B cell (primary cell): ENCODE results near the gene PLAGL2. TPM values are rescaled to one million over a fixed set of nuclear protein-coding genes. Genes with fewer than 3 reads are reported as not detected.

ENCODE experiments used
- ATAC-seq: fragments of 200-7000 bp; cut with Tn5 transposase; one replicate; pipeline ENCODE4 v1.10.0; 2021; ENCODE audit warnings: low read depth, mild to moderate bottlenecking, moderate number of reproducible peaks, moderate library complexity
- CTCF ChIA-PET: fragments of 350-600 bp; sonication (Branson Sonifier 250); formaldehyde crosslinking; loops from one replicate; lab custom pipeline; 2021; ENCODE audit warnings: antibody characterized with exemption, inconsistent platforms; lab: Charles Lee
- POLR2A ChIA-PET: fragments of 350-600 bp; sonication (Branson Sonifier 250); formaldehyde crosslinking; loops from one replicate; lab custom pipeline; 2021; ENCODE audit warnings: antibody characterized with exemption; lab: Charles Lee
- DNase-seq: peaks from one replicate; pipeline ENCODE4 v3.0.0; 2013
- H2AFZ ChIP-seq: 2 replicates; pipeline ENCODE4 v1.6.1; 2012; ENCODE audit warnings: mild to moderate bottlenecking, low read depth, low read length; ENCODE audit not compliant: insufficient read depth, poor library complexity, severe bottlenecking
- H3K27ac ChIP-seq, 2 donors: 1 replicate in 1 of 2; 2 replicates in 1 of 2; pipeline ENCODE4 v1.5.1; 2012 to 2013; ENCODE audit warnings: low read length in 2 of 2, mild to moderate bottlenecking in 2 of 2, moderate library complexity in 1 of 2
- H3K27me3 ChIP-seq, 4 experiments: fragments of 200-600 bp in 1 of 4; sonication (generic) in 1 of 4; replicated peaks in 1 of 4; 1 replicate in 2 of 4; 2 replicates in 2 of 4; pipeline versions ENCODE4 v1.6.1 to v1.7.0; 2013 to 2016; ENCODE audit warnings: low read length in 3 of 4, mild to moderate bottlenecking in 2 of 4, mixed read lengths in 1 of 4, moderate library complexity in 1 of 4; ENCODE audit not compliant: insufficient read depth in 4 of 4, control insufficient read depth in 3 of 4; ENCODE audit errors: control extremely low read depth in 1 of 4
- H3K36me3 ChIP-seq, 2 experiments: replicated peaks in 1 of 2; 1 replicate in 1 of 2; 2 replicates in 1 of 2; pipeline versions ENCODE4 v1.6.1 to v1.7.1; 2013; ENCODE audit warnings: low read length in 1 of 2; ENCODE audit not compliant: insufficient read depth in 2 of 2, control insufficient read depth in 1 of 2; ENCODE audit errors: control extremely low read depth in 1 of 2, extremely low read depth in 1 of 2
- H3K4me1 ChIP-seq, 2 donors: fragments of 200-600 bp in 1 of 2; sonication (generic) in 1 of 2; 1 replicate in 1 of 2; 2 replicates in 1 of 2; pipeline versions ENCODE4 v1.5.1 to v1.6.1; 2013 to 2017; ENCODE audit warnings: low read length in 2 of 2; ENCODE audit not compliant: control insufficient read depth in 2 of 2, insufficient read depth in 2 of 2
- H3K4me2 ChIP-seq: replicated peaks from 2 replicates; pipeline ENCODE3; 2012; ENCODE audit warnings: mild to moderate bottlenecking, low read depth, low read length; ENCODE audit not compliant: poor library complexity, severe bottlenecking
- H3K4me3 ChIP-seq, 5 experiments: fragments of 200-600 bp in 1 of 5; sonication (generic) in 1 of 5; 1 replicate in 3 of 5; 2 replicates in 2 of 5; pipeline versions ENCODE4 v1.5.1 to v1.7.0; 2011 to 2016; ENCODE audit warnings: low read length in 4 of 5, mild to moderate bottlenecking in 4 of 5, low read depth in 2 of 5, control low read depth in 1 of 5, moderate library complexity in 1 of 5; ENCODE audit not compliant: insufficient read depth in 1 of 5; ENCODE audit errors: control extremely low read depth in 1 of 5, extremely low read depth in 1 of 5
- H3K79me2 ChIP-seq: fragments of 200-600 bp; sonication (generic); one replicate; pipeline ENCODE4 v1.6.0; 2016; ENCODE audit warnings: low read length; ENCODE audit not compliant: control insufficient read depth, insufficient read depth
- H3K9ac ChIP-seq: fragments of 200-600 bp; sonication (generic); 2 replicates; pipeline ENCODE4 v1.6.1; 2017; ENCODE audit warnings: mild to moderate bottlenecking, low read length, moderate library complexity
- H3K9me3 ChIP-seq, 3 donors: one replicate each; pipeline versions ENCODE4 v1.6.1 to v1.7.1; 2013; ENCODE audit warnings: low read length in 2 of 3; ENCODE audit not compliant: control insufficient read depth in 2 of 3, insufficient read depth in 1 of 3; ENCODE audit errors: control extremely low read depth in 1 of 3
- H4K20me1 ChIP-seq: 2 replicates; pipeline ENCODE4 v1.6.0; 2012; ENCODE audit warnings: mild to moderate bottlenecking, low read length; ENCODE audit not compliant: insufficient read depth, control insufficient read depth, poor library complexity, severe bottlenecking
- H3K27ac Mint-ChIP-seq: one replicate; pipeline ENCODE4 v1.8.0; 2021; ENCODE audit warnings: mixed read lengths
- H3K27me3 Mint-ChIP-seq: one replicate; pipeline ENCODE4 v1.8.0; 2021; ENCODE audit warnings: mixed read lengths
- H3K4me1 Mint-ChIP-seq: one replicate; pipeline ENCODE4 v1.8.0; 2021; ENCODE audit warnings: mixed read lengths
- H3K4me3 Mint-ChIP-seq: one replicate; pipeline ENCODE4 v1.8.0; 2021; ENCODE audit warnings: mixed read lengths
- H3K9me3 Mint-ChIP-seq: one replicate; pipeline ENCODE4 v1.8.0; 2022; ENCODE audit warnings: mixed read lengths; ENCODE audit not compliant: insufficient read depth
- CTCF ChIP-seq: fragments of 200-600 bp; IDR thresholded peaks from one replicate; pipeline ENCODE4 v1.8.0; 2022; ENCODE audit warnings: antibody characterized with exemption, mild to moderate bottlenecking
- EZH2 ChIP-seq: IDR thresholded peaks from 2 replicates; pipeline ENCODE4 v1.6.1; 2012; ENCODE audit warnings: borderline replicate concordance, low read depth, mild to moderate bottlenecking, moderate library complexity, low read length; ENCODE audit not compliant: insufficient read depth, poor library complexity, severe bottlenecking
- WGBS: methylation state at CpG from one replicate; pipeline ENCODE4 v1.1.5; 2013; ENCODE audit warnings: missing lambda C conversion rate; ENCODE audit not compliant: insufficient coverage; 5-methylcytosine and 5-hydroxymethylcytosine counted together
- intact Hi-C: fragments of 100-400 bp; cut with micrococcal nuclease; formaldehyde crosslinking; loops from one replicate; pipeline ENCODE4 v1.10.0; 2022
- polyA plus RNA-seq: library from polyadenylated mRNA; depleted of rRNA; stranded (reverse); fragments of >200 nt; gene quantifications from 2 replicates; pipeline ENCODE4 v1.2.3, GENCODE V29; 2012
- total RNA-seq, 2 donors: library from RNA; stranded (reverse); fragments of 120-200 nt in 1 of 2; gene quantifications; 1 replicate in 1 of 2; 2 replicates in 1 of 2; pipeline versions ENCODE4 v1.2.3 to v1.2.4, GENCODE V29; 2013 to 2022

The PLAGL2 gene
- total and polyA plus RNA-seq, 2 donors (not counting 1 experiment from before 2014, with no cell fraction given) = 4.4 to 18.4 TPM

DNA sequence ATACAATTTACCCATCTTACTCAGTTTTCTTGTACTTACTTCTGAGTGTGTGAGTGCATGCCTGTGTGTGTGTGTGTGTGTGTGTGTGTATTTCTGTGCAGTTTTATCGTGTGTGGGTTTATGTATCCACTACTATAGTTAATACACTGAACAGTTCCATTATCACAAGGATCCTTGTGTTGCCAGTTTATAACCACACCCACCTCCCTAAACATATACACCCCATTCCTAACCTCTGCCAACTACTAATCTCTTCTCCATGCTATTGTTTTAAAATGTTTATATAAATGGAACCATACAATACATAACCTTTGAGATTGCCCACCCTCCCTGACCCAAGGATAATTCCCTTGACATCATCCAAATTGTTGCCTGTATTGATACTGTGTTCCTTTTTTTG lies 18.8 kb upstream of the PLAGL2 start:
- Histone ChIP-seq H3K9me3 (no peaks in the 10 kb centered on the region), H3K79me2 (no peaks in the 10 kb centered on the region), H4K20me1 (no peaks in the 10 kb centered on the region), H3K4me1 (no peaks in the 10 kb centered on the region), H3K27me3 (no peaks in the 10 kb centered on the region), H3K9ac (no peak overlapping the region), H2AFZ (no peak overlapping the region), H3K4me3 (no peak overlapping the region), H3K27ac (no peak overlapping the region), H3K36me3 (peaks cover 0 to 54% of the 10 kb centered on the region in 2 experiments), H3K4me2 (no peak overlapping the region)
- Mint-ChIP-seq H3K9me3 (no peaks in the 10 kb centered on the region), H3K4me1 (no peaks in the 10 kb centered on the region), H3K4me3 (no peak overlapping the region), H3K27me3 (no peaks in the 10 kb centered on the region), H3K27ac (no peak overlapping the region)
- ATAC-seq = no peak
- TF ChIP-seq CTCF (no peak), EZH2 (no peak)
- intact Hi-C loops = no loop called here
- WGBS = no CpG with 5 or more reads among the region's 1 CpG
- DNase-seq = no peak
- ChIA-PET POLR2A (no interaction called here), CTCF (no interaction called here)

GRCh38 chr20:32224463-32224862 lies 16.9 kb upstream of the PLAGL2 start:
- no peak for DNase-seq
- no peaks in the 10 kb centered on the region for H3K4me1 Mint-ChIP-seq
- intact Hi-C loops = no loop called here
- TF ChIP-seq EZH2 = no peak
- H3K4me3 ChIP-seq = no peak overlapping the region
- 100% methylated on average over 3 of the region's 4 CpGs for WGBS
- POLR2A ChIA-PET = no interaction called here
- no peaks in the 10 kb centered on the region for H3K9me3 Mint-ChIP-seq
- no peak overlapping the region for H3K4me2 ChIP-seq
- no peak for ATAC-seq
- no peak overlapping the region for H2AFZ ChIP-seq
- H3K27ac ChIP-seq = no peak overlapping the region
- no peaks in the 10 kb centered on the region for H3K4me1 ChIP-seq
- H3K36me3 ChIP-seq = peaks cover 0 to 61% of the 10 kb centered on the region in 2 experiments
- no peak overlapping the region for H3K4me3 Mint-ChIP-seq
- H3K9me3 ChIP-seq = no peaks in the 10 kb centered on the region
- no peak overlapping the region for H3K27ac Mint-ChIP-seq
- CTCF ChIA-PET = no interaction called here
- H3K27me3 ChIP-seq = no peaks in the 10 kb centered on the region
- no peaks in the 10 kb centered on the region for H3K27me3 Mint-ChIP-seq
- no peaks in the 10 kb centered on the region for H4K20me1 ChIP-seq
- H3K9ac ChIP-seq = no peak overlapping the region
- no peaks in the 10 kb centered on the region for H3K79me2 ChIP-seq
